ENCODE data around the gene WASHC3. TPM values are rescaled to one million over a fixed set of nuclear protein-coding genes. Genes with fewer than 3 reads are reported as not detected.
"Not testable (repeated sequence)": the region's sequence is repeated elsewhere in the genome, so short reads cannot be mapped to it uniquely, and the experiment has no call there.

Gene WASHC3
- total RNA-seq, 4 donors from 2014 or later, result 35.7 to 80.9 (median 47.0) TPM

GRCh38 chr12:102095677-102096263 lies 34.0 kb upstream of the WASHC3 start:
- Histone ChIP-seq H3K4me3 (no peak overlapping the region), H3K4me1 (no peaks in the 10 kb centered on the region), H3K9me3 (no peaks in the 10 kb centered on the region), H3K27ac (no peak overlapping the region), H3K27me3 (no peaks in the 10 kb centered on the region), H3K36me3 (peaks cover 0 to 25% (median 0%) of the 10 kb centered on the region in 3 donors)
- TF ChIP-seq POLR2A (IDR thresholded peaks at IDR 0.05) (no peak), CTCF (IDR thresholded peaks at IDR 0.05) (peak in 4 of 6 experiments; percentile 25 to 40 (median 36))
- DNase-seq, result no peak

GRCh38 chr12:102093319-102093718 lies 31.5 kb upstream of the WASHC3 start:
- DNase-seq, result no peak
- Histone ChIP-seq H3K27me3 (no peaks in the 10 kb centered on the region), H3K36me3 (peaks cover 0 to 14% (median 0%) of the 10 kb centered on the region in 3 donors), H3K9me3 (peaks cover 0 to 4% (median 0%) of the 10 kb centered on the region in 4 donors), H3K4me1 (no peaks in the 10 kb centered on the region), H3K27ac (no peak overlapping the region), H3K4me3 (no peak overlapping the region)
- TF ChIP-seq POLR2A (IDR thresholded peaks at IDR 0.05), result no peak
- TF ChIP-seq CTCF (IDR thresholded peaks at IDR 0.05), result no peak

- not testable (repeated sequence) for H3K27ac ChIP-seq, DNase-seq, H3K27me3 ChIP-seq, H3K4me3 ChIP-seq, H3K4me1 ChIP-seq, H3K9me3 ChIP-seq
- H3K36me3 ChIP-seq, result peaks cover 0 to 24% (median 0%) of the 10 kb centered on the region in 3 donors
Observed at GRCh38 chr12:102089228-102089835, 27.5 kb upstream of the WASHC3 start.

GRCh38 chr12:102080842-102081241 lies 19.1 kb upstream of the WASHC3 start:
- DNase-seq, result no peak
- H3K9me3 ChIP-seq, result no peaks in the 10 kb centered on the region

GRCh38 chr12:102072092-102072491 lies 10.3 kb upstream of the WASHC3 start:
- H3K4me1 ChIP-seq, H3K27ac ChIP-seq, DNase-seq, H3K4me3 ChIP-seq, H3K9me3 ChIP-seq, H3K27me3 ChIP-seq: not testable (repeated sequence)
- H3K36me3 ChIP-seq, result peaks cover 0 to 35% (median 0%) of the 10 kb centered on the region in 3 donors

More at GRCh38 chr12:102080842-102081241, 19.1 kb upstream of the WASHC3 start:
- no peak overlapping the region for H3K4me3 ChIP-seq
- H3K36me3 ChIP-seq, result peaks cover 0 to 32% (median 0%) of the 10 kb centered on the region in 3 donors
- TF ChIP-seq POLR2A (IDR thresholded peaks at IDR 0.05) (no peak), CTCF (IDR thresholded peaks at IDR 0.05) (no peak)
- H3K27me3 ChIP-seq, result no peaks in the 10 kb centered on the region
- H3K27ac ChIP-seq, result no peak overlapping the region
- no peaks in the 10 kb centered on the region for H3K4me1 ChIP-seq

- peaks cover 0 to 15% (median 0%) of the 10 kb centered on the region in 3 donors for H3K36me3 ChIP-seq
- no peaks in the 10 kb centered on the region for H3K27me3 ChIP-seq
- TF ChIP-seq CTCF (IDR thresholded peaks at IDR 0.05) (no peak), POLR2A (IDR thresholded peaks at IDR 0.05) (no peak)
- no peak overlapping the region for H3K27ac ChIP-seq
- DNase-seq, result no peak
- H3K9me3 ChIP-seq, result no peaks in the 10 kb centered on the region
- no peaks in the 10 kb centered on the region for H3K4me1 ChIP-seq
- no peak overlapping the region for H3K4me3 ChIP-seq
Observed at GRCh38 chr12:102069707-102070106, 7.9 kb upstream of the WASHC3 start.
